ENCODE data around the gene CCDC30. TPM values are rescaled to one million over a fixed set of nuclear protein-coding genes. Genes with fewer than 3 reads are reported as not detected.
A peak's percentile ranks its signal among the peaks of the same experiment; 100 is the strongest.

CCDC30 gene
- total and polyA plus RNA-seq, 5 donors from 2014 or later: 0.40 to 6.1 (median 1.3) TPM

- H3K36me3 ChIP-seq (ENCODE audit: control insufficient read depth, insufficient read depth, low read length): peaks cover 41% of the 10 kb centered on the region
- DNase-seq (no peak), ATAC-seq (ENCODE audit: low read depth in 2 of 2) (no peak)
- Mint-ChIP-seq H3K27me3 (no peaks in the 10 kb centered on the region), H3K27ac (peak overlapping the region in 2 of 3 donors; percentile 0 to 1), H3K9me3 (no peaks in the 10 kb centered on the region), H3K4me3 (peak overlapping the region in 3 of 4 donors; percentile 10 to 53 (median 13)), H3K36me3 (peaks cover 26% of the 10 kb centered on the region), H3K4me1 (peaks cover 52 to 72% (median 63%) of the 10 kb centered on the region in 4 donors)
- H3K4me3 ChIP-seq (ENCODE audit: low read depth, low read length): peak overlapping the region; percentile 2
- no peak overlapping the region for H3K27ac ChIP-seq (ENCODE audit: insufficient read depth, low read length, poor library complexity, severe bottlenecking)
- no peaks in the 10 kb centered on the region for H3K27me3 ChIP-seq (ENCODE audit: control insufficient read depth, insufficient read depth, low read length)
- no peaks in the 10 kb centered on the region for H3K9me3 ChIP-seq (ENCODE audit: control insufficient read depth in 2 of 2, low read length in 2 of 2)
- H3K4me1 ChIP-seq (ENCODE audit: control insufficient read depth, insufficient read depth, low read length, poor library complexity, severe bottlenecking): peaks cover 49% of the 10 kb centered on the region
Measured at GRCh38 chr1:42692911-42693310, 229.8 kb downstream of the CCDC30 start.

GRCh38 chr1:42698081-42698813, 235.2 kb downstream of the CCDC30 start:
- H3K4me1 Mint-ChIP-seq: peaks cover 15 to 29% (median 21%) of the 10 kb centered on the region in 4 donors
- ATAC-seq (ENCODE audit: low read depth in 2 of 2) (no peak), DNase-seq (no peak)
- H3K4me3 Mint-ChIP-seq: no peak overlapping the region
- Histone ChIP-seq H3K4me1 (ENCODE audit: control insufficient read depth, insufficient read depth, low read length, poor library complexity, severe bottlenecking) (no peaks in the 10 kb centered on the region), H3K4me3 (ENCODE audit: low read depth, low read length) (no peak overlapping the region), H3K36me3 (ENCODE audit: control insufficient read depth, insufficient read depth, low read length) (peaks cover 91% of the 10 kb centered on the region), H3K9me3 (ENCODE audit: control insufficient read depth in 2 of 2, low read length in 2 of 2) (no peaks in the 10 kb centered on the region), H3K27ac (ENCODE audit: insufficient read depth, low read length, poor library complexity, severe bottlenecking) (no peak overlapping the region), H3K27me3 (ENCODE audit: control insufficient read depth, insufficient read depth, low read length) (no peaks in the 10 kb centered on the region)
- H3K36me3 Mint-ChIP-seq: peaks cover 65% of the 10 kb centered on the region
- H3K9me3 Mint-ChIP-seq: no peaks in the 10 kb centered on the region
- peak overlapping the region in 1 of 3 donors; percentile 78 for H3K27ac Mint-ChIP-seq
- no peaks in the 10 kb centered on the region for H3K27me3 Mint-ChIP-seq

DNA sequence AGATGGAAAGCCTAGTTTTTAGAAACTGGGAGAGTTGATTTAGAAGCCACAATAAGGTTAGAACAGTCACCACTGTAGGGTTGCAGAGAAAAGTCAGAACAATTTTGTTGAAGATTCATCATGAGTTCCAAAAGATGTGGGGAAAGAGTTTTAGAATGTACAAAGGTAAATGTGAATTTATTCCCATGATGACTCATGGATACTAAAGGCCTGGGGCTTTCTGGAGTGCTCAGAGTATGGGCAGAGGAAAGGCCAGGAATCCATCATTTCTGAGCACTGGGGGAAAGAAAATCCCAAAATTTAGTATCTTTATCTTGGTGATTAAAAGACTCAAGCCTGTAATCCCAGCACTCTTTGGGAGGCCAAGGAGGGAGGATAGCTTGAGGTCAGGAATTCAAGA, 236.9 kb downstream of the CCDC30 start:
- peaks cover 75% of the 10 kb centered on the region for H3K36me3 Mint-ChIP-seq
- Histone ChIP-seq H3K4me1 (ENCODE audit: control insufficient read depth, insufficient read depth, low read length, poor library complexity, severe bottlenecking) (no peaks in the 10 kb centered on the region), H3K27me3 (ENCODE audit: control insufficient read depth, insufficient read depth, low read length) (no peaks in the 10 kb centered on the region), H3K9me3 (ENCODE audit: control insufficient read depth in 2 of 2, low read length in 2 of 2) (no peaks in the 10 kb centered on the region), H3K27ac (ENCODE audit: insufficient read depth, low read length, poor library complexity, severe bottlenecking) (no peak overlapping the region), H3K4me3 (ENCODE audit: low read depth, low read length) (no peak overlapping the region), H3K36me3 (ENCODE audit: control insufficient read depth, insufficient read depth, low read length) (peaks cover 93% of the 10 kb centered on the region)
- ATAC-seq (ENCODE audit: low read depth in 2 of 2) (no peak), DNase-seq (no peak)
- H3K4me1 Mint-ChIP-seq: peaks cover 8 to 22% (median 17%) of the 10 kb centered on the region in 4 donors
- H3K27me3 Mint-ChIP-seq: no peaks in the 10 kb centered on the region
- no peaks in the 10 kb centered on the region for H3K9me3 Mint-ChIP-seq
- no peak overlapping the region for H3K4me3 Mint-ChIP-seq
- H3K27ac Mint-ChIP-seq: peak overlapping the region in 1 of 3 donors; percentile 47

- Histone ChIP-seq H3K9me3 (ENCODE audit: control insufficient read depth in 2 of 2, low read length in 2 of 2) (no peaks in the 10 kb centered on the region), H3K27me3 (ENCODE audit: control insufficient read depth, insufficient read depth, low read length) (no peaks in the 10 kb centered on the region), H3K4me1 (ENCODE audit: control insufficient read depth, insufficient read depth, low read length, poor library complexity, severe bottlenecking) (no peaks in the 10 kb centered on the region), H3K27ac (ENCODE audit: insufficient read depth, low read length, poor library complexity, severe bottlenecking) (no peak overlapping the region), H3K36me3 (ENCODE audit: control insufficient read depth, insufficient read depth, low read length) (peaks cover 72% of the 10 kb centered on the region), H3K4me3 (ENCODE audit: low read depth, low read length) (no peak overlapping the region)
- H3K36me3 Mint-ChIP-seq: peaks cover 66% of the 10 kb centered on the region
- H3K27ac Mint-ChIP-seq: no peak overlapping the region
- no peak overlapping the region for H3K4me3 Mint-ChIP-seq
- no peaks in the 10 kb centered on the region for H3K9me3 Mint-ChIP-seq
- ATAC-seq (ENCODE audit: low read depth in 2 of 2): no peak
- H3K27me3 Mint-ChIP-seq: no peaks in the 10 kb centered on the region
- peaks cover 5 to 13% (median 9%) of the 10 kb centered on the region in 4 donors for H3K4me1 Mint-ChIP-seq
- DNase-seq: no peak
Measured at GRCh38 chr1:42703888-42704464, 240.9 kb downstream of the CCDC30 start.

Other genes with a start within 250 kb of the CCDC30 start
- 68.6 TPM for gene FOXJ3, start 128.1 kb upstream of the CCDC30 start, total RNA-seq
- 10 to 100 TPM; 21.0 to 39.7 (median 33.6) TPM for gene FOXJ3, start 128.1 kb upstream of the CCDC30 start, polyA plus RNA-seq
- not detected for gene RIMKLA, start 82.5 kb upstream of the CCDC30 start, total RNA-seq
- under 1 TPM in 1 of 4 donors, not detected in 3; 0.03 TPM for gene RIMKLA, start 82.5 kb upstream of the CCDC30 start, polyA plus RNA-seq
- 1.0 TPM for gene ZMYND12, start 7.3 kb upstream of the CCDC30 start, total RNA-seq
- 1 to 10 TPM in 1 of 4 donors, under 1 TPM in 3; 0.24 to 1.4 (median 0.36) TPM for gene ZMYND12, start 7.3 kb upstream of the CCDC30 start, polyA plus RNA-seq
- gene PPCS, start 6.7 kb upstream of the CCDC30 start, total RNA-seq: 43.7 TPM
- 100 to 1,000 TPM; 129 to 162 (median 146) TPM for gene PPCS, start 6.7 kb upstream of the CCDC30 start, polyA plus RNA-seq
- gene PPIH, start 195.1 kb downstream of the CCDC30 start, total RNA-seq: 29.6 TPM
- gene PPIH, start 195.1 kb downstream of the CCDC30 start, polyA plus RNA-seq: 10 to 100 TPM; 61.8 to 72.9 (median 69.2) TPM
- 323 TPM for gene YBX1, start 219.1 kb downstream of the CCDC30 start, total RNA-seq
- 100 to 1,000 TPM in 1 of 4 donors, 10 to 100 TPM in 3; 89.9 to 110 (median 93.1) TPM for gene YBX1, start 219.1 kb downstream of the CCDC30 start, polyA plus RNA-seq